HepG2 (cell line): ENCODE results near the gene OR51E2. TPM values are rescaled to one million over a fixed set of nuclear protein-coding genes. Genes with fewer than 3 reads are reported as not detected.

Source experiments
- ATAC-seq: fragments of 200-7000 bp; cut with Tn5 transposase; 3 replicates; pipeline ENCODE4 v1.9.1; 2020; ENCODE audit warnings: mild to moderate bottlenecking, moderate library complexity
- BruUV-seq: library from RNA; stranded (reverse); fragments of 400-500 nt; replicated peaks from 2 replicates; lab custom pipeline; 2021; lab: Mats Ljungman, UMichigan
- CTCF ChIA-PET: fragments of 300-600 bp; formaldehyde crosslinking; extraction: SDS; loops from one replicate; lab custom pipeline; 2021; ENCODE audit warnings: low total read pairs, inconsistent platforms, low intra/inter-chr PET ratio; lab: Yijun Ruan, JAX
- POLR2A ChIA-PET: fragments of 350-600 bp; sonication (Branson Sonifier 250); formaldehyde crosslinking; loops from one replicate; lab custom pipeline; 2020; ENCODE audit warnings: antibody characterized with exemption, inconsistent platforms; lab: Yijun Ruan, JAX
- DNase-seq: peaks from one replicate; pipeline ENCODE4 v3.0.0-alpha.2; 2015; ENCODE audit warnings: low spot score
- FAIRE-seq: peaks from 3 replicates; lab custom pipeline; 2011; peaks lifted over from hg19 to GRCh38; lab: Jason Lieb, UNC
- H2AFZ ChIP-seq: one replicate; pipeline ENCODE4 v1.6.1; 2011; ENCODE audit warnings: low read length, inconsistent platforms
- H3K27ac ChIP-seq: fragments of 300-600 bp; 3 replicates; pipeline ENCODE4 v1.8.0; 2011; ENCODE audit warnings: mixed run types, mild to moderate bottlenecking, mixed read lengths, low read length, inconsistent platforms; ENCODE audit not compliant: insufficient read depth; ENCODE audit errors: extremely low read length
- H3K27me3 ChIP-seq, 2 experiments: fragments of 200-600 bp in 1 of 2; 2 replicates in 1 of 2; 3 replicates in 1 of 2; pipeline versions ENCODE4 v1.6.0 to v1.8.0; 2011; ENCODE audit warnings: low read length in 2 of 2, mild to moderate bottlenecking in 2 of 2, moderate library complexity in 2 of 2, inconsistent platforms in 1 of 2; ENCODE audit not compliant: insufficient read depth in 2 of 2, control insufficient read depth in 1 of 2
- H3K36me3 ChIP-seq, 2 experiments: fragments of 200-600 bp in 1 of 2; replicated peaks in 1 of 2; 2 replicates in 1 of 2; 3 replicates in 1 of 2; pipeline versions ENCODE4 v1.5.1 to v1.8.0; 2011; ENCODE audit warnings: low read length in 2 of 2, inconsistent platforms in 1 of 2; ENCODE audit not compliant: insufficient read depth in 2 of 2, control insufficient read depth in 1 of 2
- H3K4me1 ChIP-seq: 2 replicates; pipeline ENCODE4 v1.5.1; 2012; ENCODE audit warnings: low read length, inconsistent platforms; ENCODE audit not compliant: insufficient read depth
- H3K4me2 ChIP-seq: 2 replicates; pipeline ENCODE4 v1.6.0; 2011; ENCODE audit warnings: low read depth, low read length, inconsistent platforms
- H3K4me3 ChIP-seq, 3 experiments: fragments of 200-600 bp in 1 of 3; sonication (generic), shearing (Covaris generic) in 1 of 3; replicated peaks in 1 of 3; 2 replicates each; pipeline ENCODE4 v1.5.1; 2011 to 2016; ENCODE audit warnings: low read length in 3 of 3, inconsistent platforms in 2 of 3, low read depth in 2 of 3, mild to moderate bottlenecking in 2 of 3, control low read depth in 1 of 3, mixed read lengths in 1 of 3; ENCODE audit not compliant: insufficient read depth in 1 of 3
- H3K79me2 ChIP-seq: one replicate; pipeline ENCODE4 v1.6.1; 2011; ENCODE audit warnings: low read length, inconsistent platforms; ENCODE audit not compliant: insufficient read depth
- H3K9ac ChIP-seq: 2 replicates; pipeline ENCODE4 v1.6.0; 2011; ENCODE audit warnings: mild to moderate bottlenecking, low read depth, low read length, inconsistent platforms; ENCODE audit not compliant: insufficient read depth
- H3K9me3 ChIP-seq: 2 replicates; pipeline ENCODE4 v1.5.1; 2012; ENCODE audit warnings: mild to moderate bottlenecking, low read length
- H4K20me1 ChIP-seq: 2 replicates; pipeline ENCODE4 v1.6.0; 2011; ENCODE audit warnings: inconsistent platforms, mild to moderate bottlenecking, low read length, moderate library complexity; ENCODE audit not compliant: insufficient read depth
- BRCA1 ChIP-seq: sonication (generic); formaldehyde crosslinking; IDR thresholded peaks from 2 replicates; pipeline ENCODE4 v1.4.0; 2020; ENCODE audit warnings: missing genetic modification reagents
- BRD4 ChIP-seq: sonication (generic); formaldehyde crosslinking; IDR thresholded peaks from 2 replicates; pipeline ENCODE4 v1.4.0; 2020; ENCODE audit warnings: missing genetic modification reagents
- EEA1 ChIP-seq: sonication (generic); formaldehyde crosslinking; IDR thresholded peaks from 2 replicates; pipeline ENCODE4 v1.5.1; 2020; ENCODE audit warnings: mild to moderate bottlenecking, missing genetic modification reagents, borderline replicate concordance
- ZBTB1 ChIP-seq: sonication (generic); formaldehyde crosslinking; IDR thresholded peaks from 2 replicates; pipeline ENCODE4 v1.4.0; 2020; ENCODE audit warnings: missing genetic modification reagents, borderline replicate concordance
- ZKSCAN1 ChIP-seq: fragments of 150-350 bp; IDR thresholded peaks from 2 replicates; pipeline ENCODE4 v1.6.1; 2014; ENCODE audit warnings: low read length
- ZMYM3 ChIP-seq: sonication (generic); formaldehyde crosslinking; IDR thresholded peaks from 2 replicates; pipeline ENCODE4 v1.5.1; 2020; ENCODE audit warnings: mild to moderate bottlenecking, missing genetic modification reagents
- ZNF234 ChIP-seq: sonication (generic); formaldehyde crosslinking; conservative IDR thresholded peaks from 2 replicates; pipeline ENCODE4 v1.5.1; 2020; ENCODE audit warnings: mild to moderate bottlenecking, missing genetic modification reagents
- ZNF446 ChIP-seq: sonication (generic); formaldehyde crosslinking; IDR thresholded peaks from 2 replicates; pipeline ENCODE4 v1.5.0; 2020; ENCODE audit warnings: mild to moderate bottlenecking, missing genetic modification reagents
- ZNF652 ChIP-seq: IDR thresholded peaks from 2 replicates; pipeline ENCODE4 v1.6.1; 2016; ENCODE audit warnings: low read depth, borderline replicate concordance
- ZNF768 ChIP-seq: sonication (generic); formaldehyde crosslinking; IDR thresholded peaks from 2 replicates; pipeline ENCODE4 v1.4.0; 2020; ENCODE audit warnings: missing genetic modification reagents
- WGBS: methylation state at CpG from one replicate; pipeline ENCODE4 v1.1.6; 2017; ENCODE audit warnings: low lambda C conversion rate; 5-methylcytosine and 5-hydroxymethylcytosine counted together
- in situ Hi-C: cut with HindIII; loops from 2 replicates; pipeline ENCODE4 v1.10.0; 2017; ENCODE audit warnings: low pct_unique_long_range_greater_than_20kb; ENCODE audit not compliant: extremely low pct_ligation_motif_present
- intact Hi-C: fragments of 100-400 bp; cut with micrococcal nuclease; formaldehyde crosslinking; loops from one replicate; pipeline ENCODE4 v1.10.0; 2022; ENCODE audit not compliant: unreplicated experiment
- polyA plus RNA-seq, 8 experiments: library from polyadenylated mRNA; depleted of rRNA in 3 of 8; stranded (reverse) in 7 of 8; unstranded in 1 of 8; fragments of >200 nt; fragmentation: Illumina TruSeq in 4 of 8; extraction: Trizol in 4 of 8; gene quantifications; 2 replicates each; pipeline versions ENCODE4 v1.2.1 to v1.2.3, GENCODE V29; 2011 to 2016; ENCODE audit warnings: low read depth in 4 of 8, missing spikeins in 1 of 8, mixed read lengths in 1 of 8; ENCODE audit not compliant: insufficient read depth in 1 of 8
- total RNA-seq, 5 experiments: library from RNA; depleted of rRNA; stranded (reverse); fragments of >200 nt; fragmentation: Illumina TruSeq; extraction: Trizol; gene quantifications; 2 replicates each; pipeline ENCODE4 v1.2.3, GENCODE V29; 2016; ENCODE audit warnings: low read depth in 1 of 5
- TF ChIP-seq, protein P1 (sequence below): sonication (generic); formaldehyde crosslinking; IDR thresholded peaks from 2 replicates; pipeline ENCODE4 v1.4.0; 2020; ENCODE audit warnings: missing genetic modification reagents
- TF ChIP-seq, protein P2 (sequence below): sonication (generic); formaldehyde crosslinking; IDR thresholded peaks from 2 replicates; pipeline ENCODE4 v1.9.0; 2021; ENCODE audit warnings: missing genetic modification reagents, mild to moderate bottlenecking, borderline replicate concordance

Gene OR51E2
- total and polyA plus RNA-seq, 2 of the 13 experiments (the other 11 are each of a cell fraction or from before 2014, with no cell fraction given), result not detected

DNA sequence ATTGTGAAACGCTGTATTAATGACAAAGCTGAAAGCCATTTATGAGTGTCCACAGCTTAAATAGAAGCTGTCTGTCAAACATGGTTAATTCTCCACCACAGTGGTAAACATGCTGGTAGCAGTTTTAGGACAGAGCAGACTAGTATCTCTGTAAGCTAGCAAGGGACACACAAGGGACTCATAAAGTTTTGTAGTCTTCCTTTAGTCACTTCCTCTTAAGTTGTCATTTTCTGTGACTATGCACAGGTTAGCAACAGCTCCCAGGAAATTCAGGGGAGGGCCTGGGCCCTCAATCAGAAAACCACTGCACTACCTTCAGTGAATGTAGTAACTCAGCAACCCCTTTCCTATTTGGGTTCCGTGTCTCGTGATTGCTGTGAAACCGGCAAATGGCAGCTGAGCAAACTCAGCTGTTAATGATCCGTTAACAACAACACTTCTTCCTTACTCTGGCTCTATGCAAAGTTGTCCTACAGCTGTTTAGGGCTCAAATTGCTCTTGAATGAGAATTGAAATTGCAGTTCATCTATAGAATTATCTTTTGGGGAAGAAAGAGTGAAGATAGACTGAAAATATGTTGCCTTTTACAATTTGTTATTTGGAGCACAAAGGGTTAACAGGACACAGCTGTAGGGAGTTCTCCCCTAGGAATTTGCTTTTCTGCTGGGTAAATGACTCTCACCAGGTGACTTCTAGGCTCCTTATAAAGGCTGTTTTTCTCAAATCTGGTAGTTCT lies 6.6 kb upstream of the OR51E2 start, which contains the start of gene MMP26:
TSS of gene MMP26 (plus strand) at position 731 of the 736 bp plus-strand sequence.
- H3K9me3 ChIP-seq, result no peaks in the 10 kb centered on the region
- 4% methylated on average over 5 of the region's 5 CpGs for WGBS
- ChIA-PET POLR2A (no interaction called here), CTCF (no interaction called here)
- in situ Hi-C loops (no loop called here), intact Hi-C loops (no loop called here)
- H3K36me3 ChIP-seq, result no peaks in the 10 kb centered on the region
- DNase-seq, result no peak
- FAIRE-seq, result no peak
- H3K4me1 ChIP-seq, result no peaks in the 10 kb centered on the region
- no peaks in the 10 kb centered on the region for H4K20me1 ChIP-seq
- no TSS peak for BruUV-seq
- no peak within 1 kb of the TSS for H3K27ac ChIP-seq
- TF ChIP-seq ZNF768 (CRISPR knock-in tag), result no peak
- TF ChIP-seq ZNF652 (CRISPR knock-in tag), result peak; percentile 57; the same call in 1 of the 2 replicates
- no peak within 1 kb of the TSS for H3K4me2 ChIP-seq
- no peaks in the 10 kb centered on the region; a peak in 1 of 5 replicates for H3K27me3 ChIP-seq
- H2AFZ ChIP-seq, result no peak within 1 kb of the TSS
- no peak for ATAC-seq
- H3K79me2 ChIP-seq, result no peaks in the 10 kb centered on the region
- H3K9ac ChIP-seq, result no peak within 1 kb of the TSS
- no peak within 1 kb of the TSS for H3K4me3 ChIP-seq

DNA sequence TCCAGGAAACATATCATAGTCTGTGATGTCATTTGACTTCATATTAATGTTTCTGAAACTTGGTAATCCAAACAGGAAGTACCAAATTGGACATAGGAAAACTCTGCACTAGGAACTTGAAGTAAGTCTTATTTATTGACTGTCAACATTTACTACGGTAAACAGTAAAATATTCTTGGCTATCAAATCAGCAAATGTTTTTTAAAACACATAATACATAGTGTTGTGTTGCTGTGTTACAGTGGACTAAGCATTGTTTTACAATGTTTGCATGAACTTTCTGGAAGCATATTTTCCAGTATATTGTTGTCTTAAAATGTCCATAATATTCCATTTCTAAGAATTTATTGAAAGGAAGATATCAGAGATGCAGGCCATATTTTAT lies 2.8 kb upstream of the OR51E2 start:
- no peaks in the 10 kb centered on the region for H3K79me2 ChIP-seq
- intact Hi-C loops, result no loop called here
- no peak for DNase-seq
- no peaks in the 10 kb centered on the region for H4K20me1 ChIP-seq
- no TSS peak for BruUV-seq
- H3K27me3 ChIP-seq, result peaks cover 0 to 4% of the 10 kb centered on the region in 2 experiments; a peak in 1 of 5 replicates
- FAIRE-seq, result no peak
- WGBS, result 4% methylated on average over 1 of the region's 1 CpG
- in situ Hi-C loops, result no loop called here
- ATAC-seq, result no peak
- ChIA-PET POLR2A (no interaction called here), CTCF (no interaction called here)
- no peaks in the 10 kb centered on the region for H3K4me1 ChIP-seq
- H3K36me3 ChIP-seq, result no peaks in the 10 kb centered on the region
- H3K27ac ChIP-seq, result no peak overlapping the region
- no peak overlapping the region for H3K4me3 ChIP-seq
- no peak overlapping the region for H3K4me2 ChIP-seq
- no peak overlapping the region for H3K9ac ChIP-seq
- no peaks in the 10 kb centered on the region for H3K9me3 ChIP-seq
- H2AFZ ChIP-seq, result no peak overlapping the region
- TF ChIP-seq, protein P1, sequence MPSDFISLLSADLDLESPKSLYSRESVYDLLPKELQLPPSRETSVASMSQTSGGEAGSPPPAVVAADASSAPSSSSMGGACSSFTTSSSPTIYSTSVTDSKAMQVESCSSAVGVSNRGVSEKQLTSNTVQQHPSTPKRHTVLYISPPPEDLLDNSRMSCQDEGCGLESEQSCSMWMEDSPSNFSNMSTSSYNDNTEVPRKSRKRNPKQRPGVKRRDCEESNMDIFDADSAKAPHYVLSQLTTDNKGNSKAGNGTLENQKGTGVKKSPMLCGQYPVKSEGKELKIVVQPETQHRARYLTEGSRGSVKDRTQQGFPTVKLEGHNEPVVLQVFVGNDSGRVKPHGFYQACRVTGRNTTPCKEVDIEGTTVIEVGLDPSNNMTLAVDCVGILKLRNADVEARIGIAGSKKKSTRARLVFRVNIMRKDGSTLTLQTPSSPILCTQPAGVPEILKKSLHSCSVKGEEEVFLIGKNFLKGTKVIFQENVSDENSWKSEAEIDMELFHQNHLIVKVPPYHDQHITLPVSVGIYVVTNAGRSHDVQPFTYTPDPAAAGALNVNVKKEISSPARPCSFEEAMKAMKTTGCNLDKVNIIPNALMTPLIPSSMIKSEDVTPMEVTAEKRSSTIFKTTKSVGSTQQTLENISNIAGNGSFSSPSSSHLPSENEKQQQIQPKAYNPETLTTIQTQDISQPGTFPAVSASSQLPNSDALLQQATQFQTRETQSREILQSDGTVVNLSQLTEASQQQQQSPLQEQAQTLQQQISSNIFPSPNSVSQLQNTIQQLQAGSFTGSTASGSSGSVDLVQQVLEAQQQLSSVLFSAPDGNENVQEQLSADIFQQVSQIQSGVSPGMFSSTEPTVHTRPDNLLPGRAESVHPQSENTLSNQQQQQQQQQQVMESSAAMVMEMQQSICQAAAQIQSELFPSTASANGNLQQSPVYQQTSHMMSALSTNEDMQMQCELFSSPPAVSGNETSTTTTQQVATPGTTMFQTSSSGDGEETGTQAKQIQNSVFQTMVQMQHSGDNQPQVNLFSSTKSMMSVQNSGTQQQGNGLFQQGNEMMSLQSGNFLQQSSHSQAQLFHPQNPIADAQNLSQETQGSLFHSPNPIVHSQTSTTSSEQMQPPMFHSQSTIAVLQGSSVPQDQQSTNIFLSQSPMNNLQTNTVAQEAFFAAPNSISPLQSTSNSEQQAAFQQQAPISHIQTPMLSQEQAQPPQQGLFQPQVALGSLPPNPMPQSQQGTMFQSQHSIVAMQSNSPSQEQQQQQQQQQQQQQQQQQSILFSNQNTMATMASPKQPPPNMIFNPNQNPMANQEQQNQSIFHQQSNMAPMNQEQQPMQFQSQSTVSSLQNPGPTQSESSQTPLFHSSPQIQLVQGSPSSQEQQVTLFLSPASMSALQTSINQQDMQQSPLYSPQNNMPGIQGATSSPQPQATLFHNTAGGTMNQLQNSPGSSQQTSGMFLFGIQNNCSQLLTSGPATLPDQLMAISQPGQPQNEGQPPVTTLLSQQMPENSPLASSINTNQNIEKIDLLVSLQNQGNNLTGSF, result no peak
- TF ChIP-seq ZBTB1 (CRISPR knock-in tag) (no peak), ZNF234 (CRISPR knock-in tag) (no peak), ZMYM3 (CRISPR knock-in tag) (no peak), BRCA1 (CRISPR knock-in tag) (no peak), ZNF446 (CRISPR knock-in tag) (no peak), BRD4 (CRISPR knock-in tag) (no peak), ZKSCAN1 (no peak), EEA1 (CRISPR knock-in tag) (no peak)
- TF ChIP-seq, protein P2, sequence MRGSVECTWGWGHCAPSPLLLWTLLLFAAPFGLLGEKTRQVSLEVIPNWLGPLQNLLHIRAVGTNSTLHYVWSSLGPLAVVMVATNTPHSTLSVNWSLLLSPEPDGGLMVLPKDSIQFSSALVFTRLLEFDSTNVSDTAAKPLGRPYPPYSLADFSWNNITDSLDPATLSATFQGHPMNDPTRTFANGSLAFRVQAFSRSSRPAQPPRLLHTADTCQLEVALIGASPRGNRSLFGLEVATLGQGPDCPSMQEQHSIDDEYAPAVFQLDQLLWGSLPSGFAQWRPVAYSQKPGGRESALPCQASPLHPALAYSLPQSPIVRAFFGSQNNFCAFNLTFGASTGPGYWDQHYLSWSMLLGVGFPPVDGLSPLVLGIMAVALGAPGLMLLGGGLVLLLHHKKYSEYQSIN (CRISPR knock-in tag), result no peak
